ENCODE data around the gene KIAA1586.
"Not testable (repeated sequence)": the region's sequence is repeated elsewhere in the genome, so short reads cannot be mapped to it uniquely, and the experiment has no call there.

KIAA1586 gene

GRCh38 chr6:57046332-57047256 lies at the start of gene KIAA1586:
KIAA1586 (plus strand) TSS chr6:57046693; CDS start chr6:57046756, 63 bp downstream.
- peak; percentile 80 for DNase-seq (ENCODE audit: low spot score)

DNA sequence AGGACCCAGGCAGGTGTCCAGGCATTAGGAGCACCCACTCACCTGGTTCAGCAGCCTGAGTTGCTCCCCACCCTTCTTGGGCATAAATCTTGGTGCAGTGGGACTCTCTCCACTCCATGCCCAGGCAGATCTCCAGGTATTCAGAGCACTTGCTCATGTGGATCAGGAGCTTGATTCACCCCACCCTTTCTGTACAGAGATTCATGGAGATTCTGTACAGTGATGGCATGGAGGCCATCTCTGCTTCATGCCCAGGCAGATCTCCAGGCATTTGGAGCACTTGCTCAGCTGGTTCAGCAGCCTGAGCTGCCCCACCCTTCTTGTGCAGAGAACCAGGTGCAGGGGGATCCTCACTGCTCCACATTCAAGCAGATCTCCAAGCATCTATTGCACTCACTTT lies 47.4 kb upstream of the KIAA1586 start:
- DNase-seq (ENCODE audit: low spot score), result no peak

DNA sequence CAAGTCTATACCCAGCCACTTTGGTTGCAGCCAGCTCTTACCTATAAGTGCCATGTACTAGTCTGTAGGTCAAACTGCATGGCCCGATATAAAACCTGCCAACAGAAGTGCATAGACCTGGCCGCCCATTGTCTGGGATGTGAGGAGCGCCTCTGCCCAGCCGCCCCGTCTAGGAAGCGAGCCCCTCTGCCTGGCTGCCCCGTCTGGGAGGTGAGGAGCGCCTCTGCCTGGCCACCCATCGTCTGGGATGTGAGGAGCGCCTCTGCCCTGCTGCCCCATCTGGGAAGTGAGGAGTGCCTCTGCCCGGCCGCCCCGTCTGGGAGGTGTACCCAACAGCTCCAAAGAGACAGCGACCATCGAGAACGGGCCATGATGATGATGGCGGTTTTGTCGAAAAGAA lies 46.7 kb upstream of the KIAA1586 start:
- DNase-seq (ENCODE audit: low spot score), result not testable (repeated sequence)

DNA sequence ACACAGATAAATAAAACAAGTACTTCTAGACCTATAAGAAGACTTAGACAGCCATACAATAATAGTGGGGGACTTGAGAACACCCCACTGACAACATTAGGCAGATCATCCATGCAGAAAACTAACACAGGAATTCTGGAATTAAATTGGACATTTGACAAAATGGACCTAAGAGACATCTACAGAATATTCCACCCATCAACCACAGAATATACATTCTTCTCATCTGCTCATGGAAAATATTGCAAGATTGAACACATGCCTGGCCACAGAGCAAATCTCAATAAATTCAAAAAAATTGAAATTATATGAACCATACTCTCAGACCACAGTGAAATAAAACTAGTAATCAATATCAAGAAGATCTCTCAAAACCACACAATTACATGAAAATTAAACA lies 44.3 kb upstream of the KIAA1586 start:
- no peak for DNase-seq (ENCODE audit: low spot score)

GRCh38 chr6:57004292-57004691 lies 42.2 kb upstream of the KIAA1586 start:
- DNase-seq (ENCODE audit: low spot score), result no peak

GRCh38 chr6:57006101-57006500 lies 40.4 kb upstream of the KIAA1586 start:
- no peak for DNase-seq (ENCODE audit: low spot score)

- DNase-seq (ENCODE audit: low spot score), result not testable (repeated sequence)
These were observed 38.4 kb upstream of the KIAA1586 start for GRCh38 chr6:57008069-57008468.

GRCh38 chr6:57013521-57013926 lies 33.0 kb upstream of the KIAA1586 start:
- no peak for DNase-seq (ENCODE audit: low spot score)

- DNase-seq (ENCODE audit: low spot score), result no peak
These were observed 29.4 kb upstream of the KIAA1586 start for GRCh38 chr6:57017069-57017468.

DNA sequence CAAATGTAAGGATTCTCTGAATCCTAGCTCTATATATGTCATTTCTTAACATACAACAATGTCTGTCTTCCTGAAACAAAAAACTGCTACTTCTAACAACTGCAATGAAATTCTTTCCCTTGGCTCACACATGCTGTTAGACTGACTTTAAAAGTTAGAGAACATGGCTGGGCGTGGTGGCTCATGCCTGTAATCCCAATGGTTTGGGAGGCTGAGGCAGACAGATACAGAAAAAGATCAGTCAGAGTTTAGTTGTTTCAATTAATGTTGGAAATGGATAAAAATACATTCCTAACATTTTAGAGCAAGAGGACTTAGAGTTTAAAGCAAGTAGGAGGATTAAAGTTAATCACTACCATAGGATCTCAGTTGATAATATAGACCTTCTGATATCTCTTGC lies 28.7 kb upstream of the KIAA1586 start:
- DNase-seq (ENCODE audit: low spot score), result no peak

DNA sequence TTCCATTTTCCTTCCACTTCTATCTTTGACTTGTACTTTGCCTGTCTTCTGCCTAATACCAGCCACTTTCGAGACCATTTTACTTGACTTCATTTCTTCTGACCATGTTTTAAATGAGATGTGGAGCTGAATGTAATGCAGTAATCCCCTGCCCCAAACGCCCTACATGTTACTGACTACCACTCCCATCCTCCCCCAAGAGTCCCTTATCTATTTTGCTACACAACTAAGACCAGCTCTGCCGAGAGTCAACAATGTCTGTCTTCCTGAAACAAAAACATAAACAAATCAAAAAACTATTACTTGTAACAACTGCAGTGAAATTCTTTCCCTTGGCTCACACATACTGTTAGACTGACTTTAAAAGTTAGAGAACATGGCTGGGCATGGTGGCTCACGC lies 27.1 kb upstream of the KIAA1586 start:
- no peak for DNase-seq (ENCODE audit: low spot score)

DNA sequence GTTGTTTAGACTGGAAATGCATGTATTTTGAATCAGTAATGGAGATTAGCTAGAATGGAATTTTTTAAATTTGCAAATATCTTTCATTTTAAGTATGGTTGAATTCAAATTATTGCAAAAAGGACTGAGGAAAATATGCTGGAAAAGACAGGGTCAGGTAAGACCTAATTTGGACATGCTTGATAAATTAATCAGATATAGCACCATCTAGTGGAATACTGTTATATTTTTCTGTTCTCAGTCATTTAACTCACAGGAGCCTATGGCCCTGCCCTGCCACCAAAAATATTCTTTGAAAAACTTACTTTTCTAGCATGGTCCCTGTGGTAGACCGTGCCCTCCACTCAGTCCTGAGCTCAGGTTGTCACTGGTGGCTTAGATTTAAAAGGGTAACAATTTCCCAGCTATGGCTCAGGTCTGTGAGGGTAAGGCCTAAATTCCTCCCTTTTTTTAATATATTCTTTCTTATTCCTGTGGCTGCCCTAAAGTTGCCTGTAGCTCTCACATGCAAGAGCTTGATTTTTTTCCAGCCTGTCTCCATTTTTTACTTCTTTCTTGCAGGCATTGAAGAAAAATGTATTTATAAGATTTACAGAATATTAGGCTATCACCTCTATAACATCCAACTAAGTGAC lies 25.3 kb upstream of the KIAA1586 start:
- DNase-seq (ENCODE audit: low spot score), result peak; percentile 21

DNA sequence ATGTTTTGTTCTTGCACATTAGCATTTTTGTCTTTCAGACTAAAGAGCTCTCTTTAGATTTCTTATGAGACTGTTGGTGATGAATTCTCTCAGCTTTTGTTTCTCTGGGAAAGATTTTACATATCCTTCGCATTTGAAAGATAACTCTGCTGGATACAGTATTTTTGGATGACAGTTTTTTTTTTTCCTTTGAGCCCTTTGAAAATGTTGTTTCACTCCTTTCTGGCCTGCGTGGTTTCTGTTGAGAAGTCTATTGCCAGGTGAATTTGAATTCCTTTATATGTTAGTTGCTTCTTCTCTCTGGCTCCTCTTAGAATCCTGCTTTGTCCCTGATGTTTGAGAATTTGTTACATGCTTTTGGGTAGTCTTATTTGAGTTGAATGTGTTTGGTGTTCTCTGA lies 22.2 kb upstream of the KIAA1586 start:
- DNase-seq (ENCODE audit: low spot score), result no peak

DNA sequence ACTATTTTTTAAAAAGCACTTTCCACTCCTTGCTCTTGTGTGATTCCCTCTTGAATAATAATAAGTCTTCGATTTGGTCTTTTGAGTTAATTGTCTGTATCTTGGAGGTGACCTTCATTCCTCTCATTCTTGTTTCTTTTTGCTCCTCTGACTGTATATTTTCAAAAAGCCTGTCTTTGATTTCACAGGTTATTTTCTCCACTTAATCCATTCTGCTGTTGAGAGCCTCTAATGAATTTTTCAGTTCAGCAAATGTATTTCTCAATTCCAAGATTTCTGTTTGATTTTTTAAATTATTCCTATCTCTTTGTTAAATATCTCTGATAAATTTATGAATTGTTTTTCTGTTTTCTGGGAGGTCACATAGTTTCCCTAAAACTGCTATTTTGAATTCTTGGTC lies 21.7 kb upstream of the KIAA1586 start:
- DNase-seq (ENCODE audit: low spot score), result no peak

DNA sequence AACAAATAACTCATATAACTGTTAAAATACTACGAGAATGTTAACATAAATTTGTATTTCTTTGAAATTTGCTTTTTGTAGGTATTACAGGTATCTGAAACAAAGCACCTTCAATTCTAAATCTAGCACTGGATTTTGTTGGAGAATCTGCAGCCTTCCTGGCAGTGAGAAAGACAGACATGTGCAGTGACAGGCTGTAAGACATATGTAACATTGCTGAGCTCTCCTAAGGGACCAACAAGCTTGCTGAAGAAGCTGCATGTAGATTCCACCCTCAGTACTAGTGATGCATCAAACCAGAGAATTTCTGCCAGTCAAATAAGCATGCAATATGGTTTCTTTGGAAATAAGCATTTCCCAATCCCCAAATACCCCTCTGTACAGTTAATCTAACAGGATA lies 20.5 kb upstream of the KIAA1586 start:
- no peak for DNase-seq (ENCODE audit: low spot score)

- DNase-seq (ENCODE audit: low spot score), result no peak
These were observed 19.2 kb upstream of the KIAA1586 start for GRCh38 chr6:57027301-57027700.

- DNase-seq (ENCODE audit: low spot score), result no peak
These were observed 17.3 kb upstream of the KIAA1586 start for GRCh38 chr6:57029213-57029612.

- no peak for DNase-seq (ENCODE audit: low spot score)
These were observed 13.3 kb upstream of the KIAA1586 start for GRCh38 chr6:57033228-57033627.

GRCh38 chr6:57035549-57035948 lies 10.9 kb upstream of the KIAA1586 start:
- no peak for DNase-seq (ENCODE audit: low spot score)

- no peak for DNase-seq (ENCODE audit: low spot score)
These were observed 7.6 kb upstream of the KIAA1586 start for GRCh38 chr6:57038906-57039305.

DNA sequence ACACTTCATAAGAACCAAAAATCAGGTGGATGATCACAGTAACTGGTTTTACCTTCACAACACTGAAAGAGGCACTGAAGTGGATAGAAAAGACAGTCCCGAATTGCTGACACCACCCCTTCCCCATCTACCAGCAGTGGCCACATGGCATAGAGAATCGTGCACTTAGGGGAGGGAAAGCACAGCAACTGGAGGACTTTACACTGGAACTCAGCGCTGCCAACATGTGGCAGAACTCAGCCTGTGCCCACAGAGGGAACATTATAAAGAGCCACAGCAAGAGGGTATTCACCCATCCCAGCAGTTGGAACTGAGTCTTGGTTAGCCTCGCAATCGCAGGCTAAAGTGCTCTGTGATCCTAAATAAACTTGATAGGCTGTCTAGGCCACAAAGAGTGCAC lies 6.5 kb upstream of the KIAA1586 start:
- no peak for DNase-seq (ENCODE audit: low spot score)

GRCh38 chr6:57044061-57044460 lies 2.4 kb upstream of the KIAA1586 start:
- not testable (repeated sequence) for DNase-seq (ENCODE audit: low spot score)

- no peak for DNase-seq (ENCODE audit: low spot score)
These were observed 1.9 kb upstream of the KIAA1586 start for GRCh38 chr6:57044568-57044967.

- not testable (repeated sequence) for DNase-seq (ENCODE audit: low spot score)
These were observed 728 bp downstream of the KIAA1586 start for GRCh38 chr6:57047257-57047585.

All from CD4-positive, alpha-beta T cell treated with Interleukin-15 for 4 hours (primary cell).